ENCODE data around the gene S100A13. TPM values are rescaled to one million over a fixed set of nuclear protein-coding genes. Genes with fewer than 3 reads are reported as not detected.
"Not testable (repeated sequence)": the region's sequence is repeated elsewhere in the genome, so short reads cannot be mapped to it uniquely, and the experiment has no call there.

Gene S100A13
- total RNA-seq, 2 experiments from 2014 or later: 8.1 to 9.4 TPM

- ATAC-seq (no peak), DNase-seq (no peak)
- H3K27ac Mint-ChIP-seq: no peak overlapping the region
- no peaks in the 10 kb centered on the region for H3K9me3 Mint-ChIP-seq
- CTCF ChIA-PET: interaction anchor here (0.7 to 1.6 kb wide), 2 partner anchors 33 to 73 kb away, joined by 3 to 5 read pairs; no protein-coding TSS in a partner anchor
- intact Hi-C loops (cut with micrococcal nuclease): no loop called here
- H3K4me1 Mint-ChIP-seq (ENCODE audit: low read depth): no peaks in the 10 kb centered on the region
- POLR2A ChIA-PET: no interaction called here
- peaks cover 3% of the 10 kb centered on the region for H3K27me3 Mint-ChIP-seq
- TF ChIP-seq CTCF (IDR thresholded peaks at IDR 0.05): no peak
- H3K4me3 Mint-ChIP-seq: no peak overlapping the region
- H3K36me3 Mint-ChIP-seq (ENCODE audit: low read depth): no peaks in the 10 kb centered on the region
Observed at GRCh38 chr1:153583976-153584375, 43.3 kb downstream of the S100A13 start.

- H3K4me1 Mint-ChIP-seq (ENCODE audit: low read depth); CTCF ChIA-PET; POLR2A ChIA-PET; DNase-seq; H3K27ac Mint-ChIP-seq; H3K4me3 Mint-ChIP-seq; intact Hi-C loops (cut with micrococcal nuclease); H3K9me3 Mint-ChIP-seq; H3K27me3 Mint-ChIP-seq; H3K36me3 Mint-ChIP-seq (ENCODE audit: low read depth); ATAC-seq: not testable (repeated sequence)
Observed at GRCh38 chr1:153583514-153583913, 43.8 kb downstream of the S100A13 start.

GRCh38 chr1:153582836-153583235 is 44.5 kb downstream of the S100A13 start:
- H3K36me3 Mint-ChIP-seq (ENCODE audit: low read depth); H3K4me1 Mint-ChIP-seq (ENCODE audit: low read depth); intact Hi-C loops (cut with micrococcal nuclease); DNase-seq; H3K27me3 Mint-ChIP-seq; H3K9me3 Mint-ChIP-seq; ATAC-seq; POLR2A ChIA-PET; H3K27ac Mint-ChIP-seq; H3K4me3 Mint-ChIP-seq: not testable (repeated sequence)
- CTCF ChIA-PET: interaction anchor here (1.1 kb wide), 1 partner anchor 116 kb away, joined by 3 read pairs; no protein-coding TSS in a partner anchor

- Mint-ChIP-seq H3K27ac (no peak overlapping the region), H3K4me1 (ENCODE audit: low read depth) (no peaks in the 10 kb centered on the region), H3K36me3 (ENCODE audit: low read depth) (no peaks in the 10 kb centered on the region), H3K9me3 (no peaks in the 10 kb centered on the region), H3K4me3 (no peak overlapping the region), H3K27me3 (peaks cover 20% of the 10 kb centered on the region)
- ChIA-PET CTCF (interaction anchor here (0.8 to 2.8 kb wide), 4 partner anchors 11 to 68 kb away, joined by 3 to 14 read pairs (median 12); partner anchors contain the start of gene S100A14), POLR2A (no interaction called here)
- DNase-seq: no peak
- TF ChIP-seq CTCF (IDR thresholded peaks at IDR 0.05): no peak
- intact Hi-C loops (cut with micrococcal nuclease): no loop called here
- ATAC-seq: no peak
Observed at GRCh38 chr1:153578936-153579335, 48.4 kb downstream of the S100A13 start.

- CTCF ChIA-PET: interaction anchor here (0.8 to 2.8 kb wide), 6 partner anchors 10 to 68 kb away, joined by 3 to 14 read pairs (median 10); partner anchors contain the start of gene S100A14
- no peak for TF ChIP-seq CTCF (IDR thresholded peaks at IDR 0.05)
- POLR2A ChIA-PET: no interaction called here
Observed at GRCh38 chr1:153578490-153578889, 48.8 kb downstream of the S100A13 start.

GRCh38 chr1:153577624-153578051 is 49.7 kb downstream of the S100A13 start:
- ATAC-seq: no peak
- ChIA-PET POLR2A (interaction anchor here (0.9 kb wide), 1 partner anchor 104 kb away, joined by 3 read pairs; no protein-coding TSS in a partner anchor), CTCF (interaction anchor here (0.6 to 2.8 kb wide), 10 partner anchors 10 to 225 kb away, joined by 3 to 14 read pairs (median 4); partner anchors contain the start of genes S100A13 and S100A14)
- Mint-ChIP-seq H3K36me3 (ENCODE audit: low read depth) (no peaks in the 10 kb centered on the region), H3K4me1 (ENCODE audit: low read depth) (peaks cover 8% of the 10 kb centered on the region), H3K9me3 (no peaks in the 10 kb centered on the region), H3K27me3 (peaks cover 20% of the 10 kb centered on the region), H3K4me3 (no peak overlapping the region), H3K27ac (no peak overlapping the region)
- no peak for DNase-seq
- intact Hi-C loops (cut with micrococcal nuclease): no loop called here
- TF ChIP-seq CTCF (IDR thresholded peaks at IDR 0.05): no peak

More at GRCh38 chr1:153578490-153578889, 48.8 kb downstream of the S100A13 start:
- Mint-ChIP-seq H3K4me3 (no peak overlapping the region), H3K4me1 (ENCODE audit: low read depth) (no peaks in the 10 kb centered on the region), H3K27me3 (peaks cover 20% of the 10 kb centered on the region), H3K36me3 (ENCODE audit: low read depth) (no peaks in the 10 kb centered on the region), H3K9me3 (no peaks in the 10 kb centered on the region), H3K27ac (no peak overlapping the region)
- DNase-seq (no peak), ATAC-seq (no peak)
- intact Hi-C loops (cut with micrococcal nuclease): no loop called here
